Measurements from ENCODE around the gene TGM2. TPM values are rescaled to one million over a fixed set of nuclear protein-coding genes. Genes with fewer than 3 reads are reported as not detected.

The TGM2 gene
- polyA plus RNA-seq, 1 donor (not counting 4 experiments of a cell fraction or from before 2014, with no cell fraction given): 18.7 TPM

DNA sequence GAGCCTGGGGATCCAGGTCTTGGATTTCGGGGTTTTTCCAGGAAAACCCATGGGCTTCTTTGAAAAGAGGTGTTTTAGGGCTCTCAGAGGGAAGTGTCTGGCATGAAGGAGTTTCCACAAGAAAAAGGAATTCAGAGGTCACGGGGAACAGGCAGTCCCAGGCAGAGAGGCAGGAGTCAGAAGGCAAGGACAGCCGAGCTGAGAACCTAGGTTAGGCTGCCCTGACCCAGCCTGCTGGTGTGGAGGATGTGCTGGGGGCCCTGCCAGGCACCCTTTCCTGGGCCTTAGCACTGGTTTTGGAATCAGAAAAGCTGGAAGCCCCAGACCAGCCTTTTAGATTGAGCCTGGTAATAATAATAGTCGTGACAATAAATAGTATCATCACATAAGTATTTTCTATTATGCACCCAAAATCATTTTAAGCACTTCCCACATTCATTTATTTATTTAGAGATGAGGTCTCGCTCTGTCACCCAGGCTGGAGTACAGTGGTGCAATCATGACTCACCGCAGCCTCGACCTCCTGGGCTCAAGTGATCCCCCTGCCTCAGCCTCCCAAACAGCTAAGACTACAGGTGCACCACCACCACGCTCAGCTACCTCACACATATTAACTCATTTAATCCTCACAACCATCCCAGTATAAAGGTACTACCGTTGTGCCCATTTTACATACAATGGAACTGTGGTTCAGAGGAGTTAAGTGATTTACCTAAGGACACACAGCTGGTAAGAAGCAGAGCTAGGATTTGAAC is 19.9 kb downstream of the TGM2 start:
- Histone ChIP-seq H3K4me3 (ENCODE audit: control insufficient read depth in 2 of 3, extremely low read depth in 1 of 3, insufficient read depth in 2 of 3, low read depth in 1 of 3, low read length in 3 of 3) (no peak overlapping the region), H3K27me3 (ENCODE audit: control insufficient read depth, extremely low read depth, insufficient read depth, low read length) (no peaks in the 10 kb centered on the region), H2AFZ (ENCODE audit: control insufficient read depth, low read length) (no peak overlapping the region), H4K20me1 (ENCODE audit: control insufficient read depth, extremely low read depth, insufficient read depth, low read length) (no peaks in the 10 kb centered on the region), H3K27ac (ENCODE audit: control insufficient read depth, insufficient read depth, low read length) (peak overlapping the region; percentile 74), H3K9me1 (ENCODE audit: control insufficient read depth, extremely low read depth, insufficient read depth, low read length) (no peaks in the 10 kb centered on the region), H3K79me2 (ENCODE audit: control insufficient read depth, insufficient read depth, low read length) (no peaks in the 10 kb centered on the region), H3K9me3 (ENCODE audit: control insufficient read depth, low read depth, low read length) (no peaks in the 10 kb centered on the region), H3K4me2 (ENCODE audit: control insufficient read depth, extremely low read depth, insufficient read depth, low read depth, low read length) (peak overlapping the region; percentile 60), H3K36me3 (ENCODE audit: control insufficient read depth in 2 of 2, extremely low read depth in 1 of 2, insufficient read depth in 2 of 2, low read length in 2 of 2) (peaks cover 0 to 2% of the 10 kb centered on the region in 2 experiments), H3K9ac (ENCODE audit: control insufficient read depth, extremely low read depth, insufficient read depth, low read length) (no peak overlapping the region), H3K4me1 (ENCODE audit: control insufficient read depth, extremely low read depth, insufficient read depth, low read length) (peaks cover 20% of the 10 kb centered on the region)
- DNase-seq (ENCODE audit: low read depth, low spot score) (no peak), FAIRE-seq (no peak)
- dilution Hi-C loops (cut with MboI; ENCODE audit: extremely low pct_ligation_motif_present, low sequenced_read_pairs): no loop called here
- no peak for TF ChIP-seq EZH2 (IDR thresholded peaks at IDR 0.05; ENCODE audit: low read length)
- TF ChIP-seq CTCF (optimal IDR thresholded peaks at IDR 0.05 in 1 of 3, IDR thresholded peaks at IDR 0.05 in 1 of 3, conservative IDR thresholded peaks at IDR 0.05 in 1 of 3; ENCODE audit: extremely low read depth in 1 of 3, insufficient read depth in 2 of 3, low read length in 3 of 3): no peak

DNA sequence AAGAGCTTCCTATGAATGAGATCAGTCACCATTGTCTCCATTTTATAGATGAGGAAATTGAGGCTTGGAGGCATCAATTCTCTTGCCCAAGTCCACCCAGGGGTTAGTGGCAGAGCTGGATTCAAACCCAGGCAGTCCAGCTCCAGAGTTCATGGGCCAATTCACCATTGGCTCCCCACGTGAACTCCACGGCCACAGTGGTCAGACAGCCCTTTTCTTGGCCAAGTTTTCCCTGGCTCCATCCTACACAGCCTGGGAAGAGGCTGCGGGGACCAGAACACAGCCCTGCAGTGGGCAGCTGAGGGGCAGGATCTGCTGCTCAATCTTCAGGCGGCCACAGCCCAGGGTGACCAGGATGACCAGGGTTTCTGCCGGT is 20.5 kb downstream of the TGM2 start:
- FAIRE-seq (no peak), DNase-seq (ENCODE audit: low read depth, low spot score) (no peak)
- Histone ChIP-seq H3K36me3 (ENCODE audit: control insufficient read depth in 2 of 2, extremely low read depth in 1 of 2, insufficient read depth in 2 of 2, low read length in 2 of 2) (peaks cover 0 to 2% of the 10 kb centered on the region in 2 experiments), H3K9me1 (ENCODE audit: control insufficient read depth, extremely low read depth, insufficient read depth, low read length) (no peaks in the 10 kb centered on the region), H3K79me2 (ENCODE audit: control insufficient read depth, insufficient read depth, low read length) (no peaks in the 10 kb centered on the region), H2AFZ (ENCODE audit: control insufficient read depth, low read length) (peak overlapping the region; percentile 75), H3K9me3 (ENCODE audit: control insufficient read depth, low read depth, low read length) (no peaks in the 10 kb centered on the region), H3K4me1 (ENCODE audit: control insufficient read depth, extremely low read depth, insufficient read depth, low read length) (peaks cover 20% of the 10 kb centered on the region), H3K4me3 (ENCODE audit: control insufficient read depth in 2 of 3, extremely low read depth in 1 of 3, insufficient read depth in 2 of 3, low read depth in 1 of 3, low read length in 3 of 3) (no peak overlapping the region), H3K27me3 (ENCODE audit: control insufficient read depth, extremely low read depth, insufficient read depth, low read length) (no peaks in the 10 kb centered on the region), H3K27ac (ENCODE audit: control insufficient read depth, insufficient read depth, low read length) (peak overlapping the region; percentile 74), H3K4me2 (ENCODE audit: control insufficient read depth, extremely low read depth, insufficient read depth, low read depth, low read length) (peak overlapping the region; percentile 60), H4K20me1 (ENCODE audit: control insufficient read depth, extremely low read depth, insufficient read depth, low read length) (no peaks in the 10 kb centered on the region), H3K9ac (ENCODE audit: control insufficient read depth, extremely low read depth, insufficient read depth, low read length) (peak overlapping the region; percentile 61)
- TF ChIP-seq EZH2 (IDR thresholded peaks at IDR 0.05; ENCODE audit: low read length) (no peak), CTCF (optimal IDR thresholded peaks at IDR 0.05 in 1 of 3, IDR thresholded peaks at IDR 0.05 in 1 of 3, conservative IDR thresholded peaks at IDR 0.05 in 1 of 3; ENCODE audit: extremely low read depth in 1 of 3, insufficient read depth in 2 of 3, low read length in 3 of 3) (no peak)
- dilution Hi-C loops (cut with MboI; ENCODE audit: extremely low pct_ligation_motif_present, low sequenced_read_pairs): no loop called here
